Esophagus squamous epithelium (tissue), 4 donors: ENCODE data around the gene DGAT2.

ENCODE experiments used
- CTCF ChIP-seq, 6 experiments: fragments of 450-650 bp in 4 of 6; fragments of 200-600 bp in 2 of 6; sonication (generic) in 2 of 6; IDR thresholded peaks; one replicate each; pipeline ENCODE4 v1.5.1; 2016 to 2019; ENCODE audit warnings: antibody characterized with exemption in 6 of 6, mild to moderate bottlenecking in 4 of 6, moderate library complexity in 4 of 6
- POLR2A ChIP-seq, 4 donors: fragments of 450-650 bp; IDR thresholded peaks; one replicate each; pipeline ENCODE4 v1.6.1; 2017; ENCODE audit warnings: antibody characterized with exemption in 4 of 4, mild to moderate bottlenecking in 4 of 4, moderate library complexity in 3 of 4

- TF ChIP-seq CTCF (IDR thresholded peaks at IDR 0.05) = no peak
- TF ChIP-seq POLR2A (IDR thresholded peaks at IDR 0.05) = no peak
Measured at GRCh38 chr11:75795276-75796090, 26.9 kb downstream of the DGAT2 start.
